ENCODE data around the gene FOXI2.

FOXI2 gene

DNA sequence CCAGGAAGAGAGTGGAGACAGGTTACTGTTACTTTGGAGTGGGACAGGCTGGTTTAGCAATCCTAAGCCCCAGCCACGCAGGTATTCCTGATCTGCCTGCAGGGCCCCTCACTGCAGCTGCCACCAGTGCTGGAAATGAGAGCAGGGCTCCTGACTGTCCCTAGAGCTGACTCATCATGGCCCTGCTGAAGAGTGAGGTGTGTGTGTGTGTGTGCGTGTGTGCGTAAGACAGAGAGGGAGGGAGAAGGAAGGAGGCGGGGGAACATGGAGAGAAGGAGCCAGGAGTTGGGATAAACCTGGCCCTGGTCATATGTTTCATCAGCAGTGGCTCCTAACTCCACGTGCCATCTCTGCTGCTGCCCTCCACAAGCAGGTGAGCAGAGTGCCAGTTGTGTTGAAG is 3.6 kb downstream of the FOXI2 start:
- Histone ChIP-seq H3K9me3 (ENCODE audit: control insufficient read depth, low read length) (no peaks in the 10 kb centered on the region), H3K36me3 (ENCODE audit: control insufficient read depth, insufficient read depth, low read length) (no peaks in the 10 kb centered on the region), H3K27me3 (ENCODE audit: control insufficient read depth, insufficient read depth, low read length, poor library complexity, severe bottlenecking) (peaks cover 50% of the 10 kb centered on the region), H3K4me3 (ENCODE audit: insufficient read depth, low read depth, low read length) (no peak overlapping the region), H3K27ac (ENCODE audit: insufficient read depth, low read depth, low read length, poor library complexity, severe bottlenecking) (no peak overlapping the region), H3K4me1 (ENCODE audit: control insufficient read depth, insufficient read depth, low read length) (peaks cover 21% of the 10 kb centered on the region)
- WGBS, 2 experiments: 75 to 76% methylated on average over 5 of the region's 5 CpGs

DNA sequence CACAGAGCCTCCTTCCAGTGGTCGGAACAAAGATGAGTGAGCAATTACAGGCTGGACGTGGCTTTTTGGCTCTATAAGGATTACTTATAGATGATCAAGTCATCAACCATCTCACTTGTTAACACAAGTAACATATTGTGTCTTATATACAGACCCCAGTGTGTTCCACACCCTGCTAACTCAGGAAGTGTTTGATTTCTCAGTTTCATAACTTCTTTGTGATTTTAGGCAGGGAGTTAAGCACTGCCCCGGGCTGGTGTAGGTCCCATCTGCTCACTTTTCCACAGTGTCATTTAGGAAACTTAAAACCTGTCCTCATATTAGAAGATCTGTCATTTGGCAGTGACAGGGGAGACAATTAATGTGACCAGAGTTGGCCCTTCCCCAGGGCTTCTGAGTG is 6.2 kb downstream of the FOXI2 start:
- Histone ChIP-seq H3K27me3 (ENCODE audit: control insufficient read depth, insufficient read depth, low read length, poor library complexity, severe bottlenecking) (peaks cover 24% of the 10 kb centered on the region), H3K36me3 (ENCODE audit: control insufficient read depth, insufficient read depth, low read length) (no peaks in the 10 kb centered on the region), H3K4me3 (ENCODE audit: insufficient read depth, low read depth, low read length) (no peak overlapping the region), H3K4me1 (ENCODE audit: control insufficient read depth, insufficient read depth, low read length) (peaks cover 9% of the 10 kb centered on the region), H3K27ac (ENCODE audit: insufficient read depth, low read depth, low read length, poor library complexity, severe bottlenecking) (no peak overlapping the region), H3K9me3 (ENCODE audit: control insufficient read depth, low read length) (no peaks in the 10 kb centered on the region)
- WGBS, 2 experiments: 84 to 98% methylated on average over 3 of the region's 3 CpGs

DNA sequence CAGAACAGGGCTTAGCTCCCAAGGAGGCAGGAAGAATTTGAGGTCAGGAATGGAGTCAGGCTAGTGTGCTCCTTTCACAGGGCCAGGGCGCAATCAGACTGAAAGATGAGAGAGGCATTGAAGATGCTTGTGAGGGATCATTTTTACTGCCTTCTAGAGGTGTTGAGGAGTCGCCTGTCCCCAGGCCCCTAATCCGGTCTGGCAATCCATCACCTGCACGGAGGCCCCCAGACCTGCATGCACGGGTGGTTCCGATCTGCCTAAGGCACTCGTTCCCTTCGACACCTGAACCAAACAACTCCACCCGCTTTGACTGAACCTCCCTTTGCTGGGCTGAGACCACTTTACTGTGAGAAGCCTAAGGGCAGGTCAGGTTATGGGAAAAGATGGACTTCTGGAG is 8.0 kb downstream of the FOXI2 start:
- no peaks in the 10 kb centered on the region for H3K4me1 ChIP-seq (ENCODE audit: control insufficient read depth, insufficient read depth, low read length)
- peaks cover 7% of the 10 kb centered on the region for H3K27me3 ChIP-seq (ENCODE audit: control insufficient read depth, insufficient read depth, low read length, poor library complexity, severe bottlenecking)
- no peak overlapping the region for H3K4me3 ChIP-seq (ENCODE audit: insufficient read depth, low read depth, low read length)
- no peaks in the 10 kb centered on the region for H3K9me3 ChIP-seq (ENCODE audit: control insufficient read depth, low read length)
- no peaks in the 10 kb centered on the region for H3K36me3 ChIP-seq (ENCODE audit: control insufficient read depth, insufficient read depth, low read length)
- no peak overlapping the region for H3K27ac ChIP-seq (ENCODE audit: insufficient read depth, low read depth, low read length, poor library complexity, severe bottlenecking)
- 92 to 96% methylated on average over 9 of the region's 9 CpGs for WGBS, 2 experiments

DNA sequence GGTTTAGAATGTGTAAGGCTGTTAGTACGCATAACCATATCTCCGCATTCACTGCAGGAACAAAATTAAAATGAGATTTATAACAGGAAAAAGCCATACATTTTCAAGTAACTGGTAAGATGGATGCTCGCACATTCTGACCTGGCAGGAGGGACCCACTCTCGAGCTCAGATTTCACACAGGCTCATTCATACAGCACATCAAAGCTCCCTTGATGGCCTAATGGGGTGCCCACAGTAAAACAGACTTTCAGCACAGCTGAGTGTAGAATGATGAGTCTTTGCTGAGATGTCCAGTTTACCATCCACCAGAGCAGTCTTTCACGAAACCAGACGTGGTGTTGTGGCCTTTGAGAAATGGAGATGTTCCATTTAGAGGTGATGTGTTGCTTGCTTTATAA is 8.9 kb downstream of the FOXI2 start:
- Histone ChIP-seq H3K9me3 (ENCODE audit: control insufficient read depth, low read length) (no peaks in the 10 kb centered on the region), H3K4me1 (ENCODE audit: control insufficient read depth, insufficient read depth, low read length) (no peaks in the 10 kb centered on the region), H3K27ac (ENCODE audit: insufficient read depth, low read depth, low read length, poor library complexity, severe bottlenecking) (no peak overlapping the region), H3K36me3 (ENCODE audit: control insufficient read depth, insufficient read depth, low read length) (no peaks in the 10 kb centered on the region), H3K4me3 (ENCODE audit: insufficient read depth, low read depth, low read length) (no peak overlapping the region), H3K27me3 (ENCODE audit: control insufficient read depth, insufficient read depth, low read length, poor library complexity, severe bottlenecking) (peaks cover 3% of the 10 kb centered on the region)
- WGBS, 2 experiments: 79 to 82% methylated on average over 5 to 6 of the region's 6 CpGs

DNA sequence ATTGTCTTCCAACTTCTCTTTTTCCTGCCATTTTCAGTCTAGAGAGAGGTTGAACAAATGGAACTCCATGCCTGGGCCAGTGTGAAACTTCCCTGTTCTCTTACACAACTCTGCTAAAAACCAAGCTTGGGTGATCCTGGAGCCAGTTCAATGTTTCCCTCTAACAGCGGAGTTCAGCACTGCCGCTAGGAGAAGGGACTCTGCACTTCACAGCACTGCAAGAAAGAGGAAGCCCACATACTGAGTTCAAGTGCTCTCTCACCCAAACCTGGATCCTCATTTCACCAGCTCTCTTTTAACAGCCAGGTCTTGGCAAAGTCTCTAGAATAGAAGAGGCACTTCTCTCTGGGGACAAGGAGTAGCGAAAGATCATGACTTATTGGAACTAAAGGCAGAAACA is 18.8 kb downstream of the FOXI2 start:
- no peak overlapping the region for H3K27ac ChIP-seq (ENCODE audit: insufficient read depth, low read depth, low read length, poor library complexity, severe bottlenecking)
- no peak overlapping the region for H3K4me3 ChIP-seq (ENCODE audit: insufficient read depth, low read depth, low read length)
- H3K9me3 ChIP-seq (ENCODE audit: control insufficient read depth, low read length): no peaks in the 10 kb centered on the region
- 62 to 72% methylated on average over 3 of the region's 3 CpGs for WGBS, 2 experiments
- H3K4me1 ChIP-seq (ENCODE audit: control insufficient read depth, insufficient read depth, low read length): no peaks in the 10 kb centered on the region
- H3K36me3 ChIP-seq (ENCODE audit: control insufficient read depth, insufficient read depth, low read length): no peaks in the 10 kb centered on the region
- H3K27me3 ChIP-seq (ENCODE audit: control insufficient read depth, insufficient read depth, low read length, poor library complexity, severe bottlenecking): no peaks in the 10 kb centered on the region

DNA sequence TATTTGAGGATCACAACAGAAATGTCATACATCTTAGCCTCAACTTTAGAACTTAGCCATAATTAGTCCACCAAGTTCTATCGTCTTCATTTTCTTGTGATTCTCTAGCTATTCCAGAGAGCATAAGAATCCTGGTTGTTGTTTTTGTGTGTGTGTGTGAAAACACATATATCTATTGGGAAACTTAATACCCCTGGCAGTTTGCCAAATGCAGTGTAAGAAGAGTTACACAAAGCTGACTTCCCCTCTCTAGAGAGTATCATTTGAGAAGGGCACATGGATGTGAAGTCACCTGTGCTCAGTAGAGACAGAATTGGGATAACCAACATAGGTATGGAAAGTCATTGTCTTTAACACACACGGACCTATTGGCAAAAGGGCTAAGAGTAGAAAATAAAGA is 19.3 kb downstream of the FOXI2 start:
- WGBS, 2 experiments: 94 to 100% methylated on average over 1 to 2 of the region's 2 CpGs
- Histone ChIP-seq H3K9me3 (ENCODE audit: control insufficient read depth, low read length) (no peaks in the 10 kb centered on the region), H3K27ac (ENCODE audit: insufficient read depth, low read depth, low read length, poor library complexity, severe bottlenecking) (no peak overlapping the region), H3K4me1 (ENCODE audit: control insufficient read depth, insufficient read depth, low read length) (no peaks in the 10 kb centered on the region), H3K4me3 (ENCODE audit: insufficient read depth, low read depth, low read length) (no peak overlapping the region), H3K36me3 (ENCODE audit: control insufficient read depth, insufficient read depth, low read length) (no peaks in the 10 kb centered on the region), H3K27me3 (ENCODE audit: control insufficient read depth, insufficient read depth, low read length, poor library complexity, severe bottlenecking) (no peaks in the 10 kb centered on the region)

DNA sequence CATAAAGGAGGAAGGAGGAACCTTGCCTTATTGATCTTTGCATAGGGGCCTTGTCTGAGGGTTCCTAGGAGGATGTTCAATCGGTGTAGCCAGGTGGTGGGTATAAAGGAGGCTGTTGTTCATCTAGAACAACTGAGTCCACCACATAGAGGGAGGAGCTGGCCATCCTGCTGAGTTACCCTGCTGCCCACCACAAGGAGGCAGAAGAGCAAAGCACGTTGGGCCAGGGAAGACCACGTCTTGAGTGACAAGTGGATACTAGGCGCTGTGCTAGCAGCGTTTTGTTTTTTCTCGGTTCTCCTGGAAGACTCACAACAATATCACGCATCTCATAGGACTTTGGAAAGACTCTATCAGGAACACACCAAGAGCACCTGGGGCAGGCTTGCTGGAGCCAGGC is 20.0 kb downstream of the FOXI2 start:
- H3K4me3 ChIP-seq (ENCODE audit: insufficient read depth, low read depth, low read length): no peak overlapping the region
- no peaks in the 10 kb centered on the region for H3K4me1 ChIP-seq (ENCODE audit: control insufficient read depth, insufficient read depth, low read length)
- no peak overlapping the region for H3K27ac ChIP-seq (ENCODE audit: insufficient read depth, low read depth, low read length, poor library complexity, severe bottlenecking)
- no peaks in the 10 kb centered on the region for H3K36me3 ChIP-seq (ENCODE audit: control insufficient read depth, insufficient read depth, low read length)
- H3K27me3 ChIP-seq (ENCODE audit: control insufficient read depth, insufficient read depth, low read length, poor library complexity, severe bottlenecking): no peaks in the 10 kb centered on the region
- H3K9me3 ChIP-seq (ENCODE audit: control insufficient read depth, low read length): no peaks in the 10 kb centered on the region
- WGBS, 2 experiments: 91% methylated on average over 7 of the region's 7 CpGs

DNA sequence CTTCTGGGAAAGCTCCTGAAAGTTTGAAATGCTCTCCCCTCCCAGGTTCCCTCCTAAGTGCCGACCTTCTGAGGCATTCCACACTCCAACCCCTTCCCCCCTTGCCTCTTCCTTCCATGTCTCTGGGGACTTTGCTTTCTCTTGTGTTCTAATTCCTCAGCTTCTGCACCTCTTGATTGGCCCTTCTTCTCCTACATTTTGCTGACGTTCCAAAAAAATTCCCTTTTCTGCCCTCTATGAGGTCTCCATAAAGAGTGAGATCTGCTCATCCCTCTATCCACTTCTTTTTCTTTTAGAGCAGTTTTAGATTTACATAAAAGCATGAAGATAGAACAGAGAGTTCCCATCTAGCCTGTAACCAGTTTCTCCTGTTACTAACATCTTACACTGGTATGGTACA is 22.3 kb downstream of the FOXI2 start:
- no peaks in the 10 kb centered on the region for H3K27me3 ChIP-seq (ENCODE audit: control insufficient read depth, insufficient read depth, low read length, poor library complexity, severe bottlenecking)
- no peaks in the 10 kb centered on the region for H3K36me3 ChIP-seq (ENCODE audit: control insufficient read depth, insufficient read depth, low read length)
- 81 to 84% methylated on average over 2 of the region's 2 CpGs for WGBS, 2 experiments

DNA sequence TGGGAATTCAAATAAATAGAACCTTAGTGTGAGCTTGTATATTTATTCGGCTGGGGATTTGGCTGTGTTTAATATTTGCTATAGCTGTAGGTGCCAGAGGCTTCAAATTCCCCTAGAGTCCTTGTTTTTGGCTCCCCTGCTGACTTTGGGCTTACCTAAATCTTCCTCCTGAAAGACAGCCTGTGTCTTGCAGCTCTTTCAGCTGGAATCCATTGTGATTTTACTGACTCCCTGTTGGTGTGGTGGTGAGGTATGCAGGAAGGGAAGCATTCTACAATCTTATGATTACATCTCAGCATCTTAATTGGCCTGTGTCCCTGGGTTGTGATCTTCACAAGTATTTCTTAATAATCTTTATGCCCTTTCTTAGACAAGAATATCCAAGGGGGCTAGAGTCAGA is 25.9 kb downstream of the FOXI2 start:
- Histone ChIP-seq H3K9me3 (ENCODE audit: control insufficient read depth, low read length) (no peaks in the 10 kb centered on the region), H3K36me3 (ENCODE audit: control insufficient read depth, insufficient read depth, low read length) (no peaks in the 10 kb centered on the region), H3K27me3 (ENCODE audit: control insufficient read depth, insufficient read depth, low read length, poor library complexity, severe bottlenecking) (no peaks in the 10 kb centered on the region), H3K4me3 (ENCODE audit: insufficient read depth, low read depth, low read length) (no peak overlapping the region), H3K4me1 (ENCODE audit: control insufficient read depth, insufficient read depth, low read length) (no peaks in the 10 kb centered on the region), H3K27ac (ENCODE audit: insufficient read depth, low read depth, low read length, poor library complexity, severe bottlenecking) (no peak overlapping the region)
- WGBS, 2 experiments: 43 to 56% methylated on average over 1 of the region's 1 CpG

More for the DNA sequence above, 22.3 kb downstream of the FOXI2 start:
- Histone ChIP-seq H3K27ac (ENCODE audit: insufficient read depth, low read depth, low read length, poor library complexity, severe bottlenecking) (no peak overlapping the region), H3K9me3 (ENCODE audit: control insufficient read depth, low read length) (no peaks in the 10 kb centered on the region), H3K4me1 (ENCODE audit: control insufficient read depth, insufficient read depth, low read length) (no peaks in the 10 kb centered on the region), H3K4me3 (ENCODE audit: insufficient read depth, low read depth, low read length) (no peak overlapping the region)

DNA sequence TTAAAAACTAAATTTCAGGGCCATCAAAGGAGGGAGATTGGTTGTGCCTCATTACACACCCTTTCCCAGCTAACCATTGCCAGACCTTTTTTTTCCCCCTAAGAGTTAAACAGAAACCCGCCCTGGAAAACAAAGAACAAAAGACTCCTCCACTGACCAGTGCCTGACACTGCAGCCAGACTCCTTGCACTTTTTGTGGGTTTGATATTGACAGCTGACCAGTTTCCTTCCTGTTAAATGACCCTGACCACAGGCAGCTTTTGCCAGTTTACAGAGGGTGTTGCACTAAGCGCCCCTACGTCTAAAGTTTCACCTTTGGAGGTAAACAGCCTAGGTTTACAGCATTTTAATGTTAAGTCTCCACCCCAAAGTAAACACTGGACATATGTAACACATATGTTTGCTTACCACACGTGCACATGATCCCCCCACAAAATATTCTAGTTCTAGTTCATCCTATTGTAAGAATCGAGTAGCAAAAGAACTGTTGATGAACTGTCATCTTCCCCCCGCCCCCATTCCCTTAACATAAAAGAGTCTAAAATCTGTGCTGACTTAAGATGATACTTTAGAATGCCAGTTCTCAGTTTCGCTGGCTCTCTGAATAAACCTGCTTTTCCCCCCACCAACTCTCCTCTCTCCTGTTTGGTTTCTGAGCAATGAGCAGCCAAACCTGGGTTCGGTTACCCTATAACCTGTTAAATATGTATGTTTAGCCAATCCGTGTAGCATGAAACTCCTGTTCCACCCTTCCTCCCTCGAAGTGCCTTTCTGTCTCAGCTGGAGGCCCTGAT is 38.0 kb downstream of the FOXI2 start:
- no peaks in the 10 kb centered on the region for H3K36me3 ChIP-seq (ENCODE audit: control insufficient read depth, insufficient read depth, low read length)
- no peaks in the 10 kb centered on the region for H3K4me1 ChIP-seq (ENCODE audit: control insufficient read depth, insufficient read depth, low read length)
- no peaks in the 10 kb centered on the region for H3K27me3 ChIP-seq (ENCODE audit: control insufficient read depth, insufficient read depth, low read length, poor library complexity, severe bottlenecking)
- 59 to 63% methylated on average over 10 of the region's 10 CpGs for WGBS, 2 experiments
- no peak overlapping the region for H3K4me3 ChIP-seq (ENCODE audit: insufficient read depth, low read depth, low read length)
- H3K27ac ChIP-seq (ENCODE audit: insufficient read depth, low read depth, low read length, poor library complexity, severe bottlenecking): no peak overlapping the region
- H3K9me3 ChIP-seq (ENCODE audit: control insufficient read depth, low read length): no peaks in the 10 kb centered on the region
